Measurements from ENCODE around the gene UBC.
"Not testable (repeated sequence)": the region's sequence is repeated elsewhere in the genome, so short reads cannot be mapped to it uniquely, and the experiment has no call there.

The UBC gene

GRCh38 chr12:124914392-124915238 lies at the start of gene UBC:
TSS of gene UBC (minus strand) at chr12:124914650. CDS start at chr12:124913771, 879 bp downstream.
- DNase-seq, result no peak

- DNase-seq, result no peak
Observed at GRCh38 chr12:124963211-124963610, 48.8 kb upstream of the UBC start.

GRCh38 chr12:124961055-124961454 lies 46.6 kb upstream of the UBC start:
- DNase-seq, result no peak

- DNase-seq, result no peak
Observed at GRCh38 chr12:124956571-124956970, 42.1 kb upstream of the UBC start.

GRCh38 chr12:124954771-124955170 lies 40.3 kb upstream of the UBC start:
- no peak for DNase-seq

- no peak for DNase-seq
Observed at GRCh38 chr12:124953689-124954405, 39.4 kb upstream of the UBC start.

- no peak for DNase-seq
Observed at GRCh38 chr12:124952801-124953200, 38.4 kb upstream of the UBC start.

- no peak for DNase-seq
Observed at GRCh38 chr12:124952295-124952694, 37.8 kb upstream of the UBC start.

- DNase-seq, result no peak
Observed at GRCh38 chr12:124949779-124950728, 35.6 kb upstream of the UBC start.

GRCh38 chr12:124949066-124949465 lies 34.6 kb upstream of the UBC start:
- no peak for DNase-seq

GRCh38 chr12:124947561-124948398 lies 33.3 kb upstream of the UBC start:
- no peak for DNase-seq

- DNase-seq, result no peak
Observed at GRCh38 chr12:124947013-124947412, 32.6 kb upstream of the UBC start.

GRCh38 chr12:124946447-124946793 lies 32.0 kb upstream of the UBC start:
- DNase-seq, result no peak

- no peak for DNase-seq
Observed at GRCh38 chr12:124941170-124941527, 26.7 kb upstream of the UBC start.

- no peak for DNase-seq
Observed at GRCh38 chr12:124940393-124941169, 26.1 kb upstream of the UBC start.

- no peak for DNase-seq
Observed at GRCh38 chr12:124940143-124940392, 25.6 kb upstream of the UBC start.

- DNase-seq, result no peak
Observed at GRCh38 chr12:124939421-124940142, 25.1 kb upstream of the UBC start.

- no peak for DNase-seq
Observed at GRCh38 chr12:124939079-124939420, 24.6 kb upstream of the UBC start.

- DNase-seq, result no peak
Observed at GRCh38 chr12:124938587-124938986, 24.1 kb upstream of the UBC start.

GRCh38 chr12:124938108-124938507 lies 23.7 kb upstream of the UBC start:
- no peak for DNase-seq

- DNase-seq, result not testable (repeated sequence)
Observed at GRCh38 chr12:124931528-124931927, 17.1 kb upstream of the UBC start.
